HepG2 (cell line): ENCODE measurements around the gene CDC42BPG. TPM values are rescaled to one million over a fixed set of nuclear protein-coding genes. Genes with fewer than 3 reads are reported as not detected.

Source experiments
- ASH2L ChIP-seq: fragments of 300-600, 200-600 bp; sonication (generic); IDR thresholded peaks from 2 replicates; pipeline ENCODE4 v1.7.0; 2017; ENCODE audit warnings: low read depth, mild to moderate bottlenecking, moderate library complexity, mixed read lengths, low read length; ENCODE audit not compliant: insufficient read length
- CBX1 ChIP-seq: IDR thresholded peaks from one replicate; pipeline ENCODE4 v1.6.1; 2016; ENCODE audit warnings: antibody characterized with exemption, low read depth
- HNRNPLL ChIP-seq: fragments of 200-400 bp; formaldehyde crosslinking; IDR thresholded peaks from 2 replicates; pipeline ENCODE4 v1.6.1; 2017; ENCODE audit warnings: mild to moderate bottlenecking, low read depth, low read length; ENCODE audit not compliant: poor library complexity, severe bottlenecking
- MAF1 ChIP-seq: sonication (generic); formaldehyde crosslinking; IDR thresholded peaks from 2 replicates; pipeline ENCODE4 v1.5.0; 2020; ENCODE audit warnings: missing genetic modification reagents, borderline replicate concordance
- ZNF256 ChIP-seq: sonication (generic); formaldehyde crosslinking; conservative IDR thresholded peaks from 2 replicates; pipeline ENCODE4 v1.4.0; 2020; ENCODE audit warnings: missing genetic modification reagents
- ZNF431 ChIP-seq: sonication (generic); formaldehyde crosslinking; IDR thresholded peaks from 2 replicates; pipeline ENCODE4 v1.9.0; 2022; ENCODE audit warnings: missing genetic modification reagents, low read depth, mild to moderate bottlenecking, borderline replicate concordance
- ZNF432 ChIP-seq: sonication (generic); formaldehyde crosslinking; IDR thresholded peaks from 2 replicates; pipeline ENCODE4 v1.5.0; 2020; ENCODE audit warnings: missing genetic modification reagents, mild to moderate bottlenecking, borderline replicate concordance
- ZNF652 ChIP-seq: IDR thresholded peaks from 2 replicates; pipeline ENCODE4 v1.6.1; 2016; ENCODE audit warnings: low read depth, borderline replicate concordance
- ZNF737 ChIP-seq: sonication (generic); formaldehyde crosslinking; IDR thresholded peaks from 2 replicates; pipeline ENCODE4 v1.5.0; 2020; ENCODE audit warnings: missing genetic modification reagents, mild to moderate bottlenecking, borderline replicate concordance
- ZNF766 ChIP-seq: sonication (generic); formaldehyde crosslinking; IDR thresholded peaks from 2 replicates; pipeline ENCODE4 v1.5.0; 2020; ENCODE audit warnings: missing genetic modification reagents, borderline replicate concordance
- ZNF788 ChIP-seq: sonication (generic); formaldehyde crosslinking; IDR thresholded peaks from 2 replicates; pipeline ENCODE4 v1.5.0; 2020; ENCODE audit warnings: mild to moderate bottlenecking, missing genetic modification reagents, borderline replicate concordance
- ZSCAN22 ChIP-seq: sonication (generic); formaldehyde crosslinking; IDR thresholded peaks from 2 replicates; pipeline ENCODE4 v1.4.0; 2020; ENCODE audit warnings: mild to moderate bottlenecking, missing genetic modification reagents
- ZSCAN5A ChIP-seq: sonication (generic); formaldehyde crosslinking; IDR thresholded peaks from 2 replicates; pipeline ENCODE4 v1.8.0; 2022; ENCODE audit warnings: mild to moderate bottlenecking, missing genetic modification reagents, borderline replicate concordance
- polyA plus RNA-seq, 8 experiments: library from polyadenylated mRNA; depleted of rRNA in 3 of 8; stranded (reverse) in 7 of 8; unstranded in 1 of 8; fragments of >200 nt; fragmentation: Illumina TruSeq in 4 of 8; extraction: Trizol in 4 of 8; gene quantifications; 2 replicates each; pipeline versions ENCODE4 v1.2.1 to v1.2.3, GENCODE V29; 2011 to 2016; ENCODE audit warnings: low read depth in 4 of 8, missing spikeins in 1 of 8, mixed read lengths in 1 of 8; ENCODE audit not compliant: insufficient read depth in 1 of 8
- total RNA-seq, 5 experiments: library from RNA; depleted of rRNA; stranded (reverse); fragments of >200 nt; fragmentation: Illumina TruSeq; extraction: Trizol; gene quantifications; 2 replicates each; pipeline ENCODE4 v1.2.3, GENCODE V29; 2016; ENCODE audit warnings: low read depth in 1 of 5
- TF ChIP-seq, protein P1 (sequence below), 2 experiments: sonication (generic) in 1 of 2; formaldehyde crosslinking in 1 of 2; IDR thresholded peaks; 2 replicates each; pipeline versions ENCODE4 v1.6.1 to v1.9.0; 2014 to 2022; ENCODE audit warnings: antibody characterized with exemption in 1 of 2, borderline replicate concordance in 1 of 2, inconsistent platforms in 1 of 2, low read depth in 1 of 2, missing genetic modification reagents in 1 of 2
- TF ChIP-seq, protein P2 (sequence below): sonication (generic); formaldehyde crosslinking; IDR thresholded peaks from 2 replicates; pipeline ENCODE4 v1.4.0; 2020; ENCODE audit warnings: mild to moderate bottlenecking, missing genetic modification reagents

The CDC42BPG gene
- total and polyA plus RNA-seq, 2 of the 13 experiments (the other 11 are each of a cell fraction or from before 2014, with no cell fraction given): 0.55 to 1.4 TPM

- TF ChIP-seq ZSCAN5A (no peak), ZSCAN22 (CRISPR knock-in tag) (no peak), CBX1 (no peak), ZNF432 (CRISPR knock-in tag) (no peak), ZNF788 (CRISPR knock-in tag) (no peak), ASH2L (no peak), ZNF256 (CRISPR knock-in tag) (no peak), ZNF652 (no peak), HNRNPLL (no peak), ZNF737 (CRISPR knock-in tag) (no peak), ZNF766 (no peak), ZNF431 (no peak), MAF1 (CRISPR knock-in tag) (no peak)
- TF ChIP-seq, protein P1, sequence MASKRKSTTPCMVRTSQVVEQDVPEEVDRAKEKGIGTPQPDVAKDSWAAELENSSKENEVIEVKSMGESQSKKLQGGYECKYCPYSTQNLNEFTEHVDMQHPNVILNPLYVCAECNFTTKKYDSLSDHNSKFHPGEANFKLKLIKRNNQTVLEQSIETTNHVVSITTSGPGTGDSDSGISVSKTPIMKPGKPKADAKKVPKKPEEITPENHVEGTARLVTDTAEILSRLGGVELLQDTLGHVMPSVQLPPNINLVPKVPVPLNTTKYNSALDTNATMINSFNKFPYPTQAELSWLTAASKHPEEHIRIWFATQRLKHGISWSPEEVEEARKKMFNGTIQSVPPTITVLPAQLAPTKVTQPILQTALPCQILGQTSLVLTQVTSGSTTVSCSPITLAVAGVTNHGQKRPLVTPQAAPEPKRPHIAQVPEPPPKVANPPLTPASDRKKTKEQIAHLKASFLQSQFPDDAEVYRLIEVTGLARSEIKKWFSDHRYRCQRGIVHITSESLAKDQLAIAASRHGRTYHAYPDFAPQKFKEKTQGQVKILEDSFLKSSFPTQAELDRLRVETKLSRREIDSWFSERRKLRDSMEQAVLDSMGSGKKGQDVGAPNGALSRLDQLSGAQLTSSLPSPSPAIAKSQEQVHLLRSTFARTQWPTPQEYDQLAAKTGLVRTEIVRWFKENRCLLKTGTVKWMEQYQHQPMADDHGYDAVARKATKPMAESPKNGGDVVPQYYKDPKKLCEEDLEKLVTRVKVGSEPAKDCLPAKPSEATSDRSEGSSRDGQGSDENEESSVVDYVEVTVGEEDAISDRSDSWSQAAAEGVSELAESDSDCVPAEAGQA (IDR thresholded peaks at IDR 0.05; ENCODE audit: low read depth): no peak
- TF ChIP-seq, protein P1 (CRISPR knock-in tag; IDR thresholded peaks at IDR 0.05; ENCODE audit: borderline replicate concordance): no peak
- TF ChIP-seq, protein P2, sequence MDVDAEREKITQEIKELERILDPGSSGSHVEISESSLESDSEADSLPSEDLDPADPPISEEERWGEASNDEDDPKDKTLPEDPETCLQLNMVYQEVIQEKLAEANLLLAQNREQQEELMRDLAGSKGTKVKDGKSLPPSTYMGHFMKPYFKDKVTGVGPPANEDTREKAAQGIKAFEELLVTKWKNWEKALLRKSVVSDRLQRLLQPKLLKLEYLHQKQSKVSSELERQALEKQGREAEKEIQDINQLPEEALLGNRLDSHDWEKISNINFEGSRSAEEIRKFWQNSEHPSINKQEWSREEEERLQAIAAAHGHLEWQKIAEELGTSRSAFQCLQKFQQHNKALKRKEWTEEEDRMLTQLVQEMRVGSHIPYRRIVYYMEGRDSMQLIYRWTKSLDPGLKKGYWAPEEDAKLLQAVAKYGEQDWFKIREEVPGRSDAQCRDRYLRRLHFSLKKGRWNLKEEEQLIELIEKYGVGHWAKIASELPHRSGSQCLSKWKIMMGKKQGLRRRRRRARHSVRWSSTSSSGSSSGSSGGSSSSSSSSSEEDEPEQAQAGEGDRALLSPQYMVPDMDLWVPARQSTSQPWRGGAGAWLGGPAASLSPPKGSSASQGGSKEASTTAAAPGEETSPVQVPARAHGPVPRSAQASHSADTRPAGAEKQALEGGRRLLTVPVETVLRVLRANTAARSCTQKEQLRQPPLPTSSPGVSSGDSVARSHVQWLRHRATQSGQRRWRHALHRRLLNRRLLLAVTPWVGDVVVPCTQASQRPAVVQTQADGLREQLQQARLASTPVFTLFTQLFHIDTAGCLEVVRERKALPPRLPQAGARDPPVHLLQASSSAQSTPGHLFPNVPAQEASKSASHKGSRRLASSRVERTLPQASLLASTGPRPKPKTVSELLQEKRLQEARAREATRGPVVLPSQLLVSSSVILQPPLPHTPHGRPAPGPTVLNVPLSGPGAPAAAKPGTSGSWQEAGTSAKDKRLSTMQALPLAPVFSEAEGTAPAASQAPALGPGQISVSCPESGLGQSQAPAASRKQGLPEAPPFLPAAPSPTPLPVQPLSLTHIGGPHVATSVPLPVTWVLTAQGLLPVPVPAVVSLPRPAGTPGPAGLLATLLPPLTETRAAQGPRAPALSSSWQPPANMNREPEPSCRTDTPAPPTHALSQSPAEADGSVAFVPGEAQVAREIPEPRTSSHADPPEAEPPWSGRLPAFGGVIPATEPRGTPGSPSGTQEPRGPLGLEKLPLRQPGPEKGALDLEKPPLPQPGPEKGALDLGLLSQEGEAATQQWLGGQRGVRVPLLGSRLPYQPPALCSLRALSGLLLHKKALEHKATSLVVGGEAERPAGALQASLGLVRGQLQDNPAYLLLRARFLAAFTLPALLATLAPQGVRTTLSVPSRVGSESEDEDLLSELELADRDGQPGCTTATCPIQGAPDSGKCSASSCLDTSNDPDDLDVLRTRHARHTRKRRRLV: no peak
These were observed 41.2 kb upstream of the CDC42BPG start (continued) for GRCh38 chr11:64885367-64886286.
